GM19351 (cell line): Measurements from ENCODE around the gene PCDHGA10.
"Not testable (repeated sequence)": the region's sequence is repeated elsewhere in the genome, so short reads cannot be mapped to it uniquely, and the experiment has no call there.

ENCODE experiments used
- ATAC-seq: cut with Tn5 transposase; IDR thresholded peaks from one replicate; pipeline ENCODE4 v1.9.1; 2021; ENCODE audit warnings: mild to moderate bottlenecking, moderate library complexity; ENCODE audit not compliant: unreplicated experiment

Gene PCDHGA10

GRCh38 chr5:141420855-141421488 lies 8.2 kb downstream of the PCDHGA10 start, which contains the start of gene PCDHGA11:
Gene PCDHGA11, plus strand, starts transcription at chr5:141421051. Its CDS starts 177 bp downstream, at chr5:141421228.
- peak; percentile 43 for ATAC-seq

GRCh38 chr5:141421489-141421855 lies 8.7 kb downstream of the PCDHGA10 start:
- ATAC-seq, result no peak

DNA sequence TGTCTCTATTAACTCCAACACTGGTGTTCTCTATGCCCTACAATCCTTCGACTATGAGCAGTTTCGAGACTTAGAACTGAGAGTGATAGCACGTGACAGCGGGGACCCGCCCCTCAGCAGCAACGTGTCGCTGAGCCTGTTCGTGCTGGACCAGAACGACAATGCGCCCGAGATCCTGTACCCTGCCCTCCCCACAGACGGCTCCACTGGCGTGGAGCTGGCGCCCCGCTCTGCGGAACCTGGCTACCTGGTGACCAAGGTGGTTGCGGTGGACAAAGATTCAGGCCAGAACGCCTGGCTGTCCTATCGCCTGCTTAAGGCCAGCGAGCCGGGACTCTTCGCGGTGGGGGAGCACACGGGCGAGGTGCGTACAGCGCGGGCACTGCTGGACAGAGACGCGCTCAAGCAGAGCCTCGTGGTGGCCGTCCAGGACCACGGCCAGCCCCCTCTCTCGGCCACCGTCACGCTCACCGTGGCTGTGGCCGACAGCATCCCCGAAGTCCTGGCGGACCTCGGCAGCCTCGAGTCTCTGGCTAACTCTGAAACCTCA lies 10.0 kb downstream of the PCDHGA10 start:
- ATAC-seq, result no peak

- no peak for ATAC-seq
Measured at GRCh38 chr5:141427783-141428426, 15.1 kb downstream of the PCDHGA10 start.

- ATAC-seq, result peak; percentile 84
Measured at GRCh38 chr5:141430332-141431113, 17.7 kb downstream of the PCDHGA10 start, which contains the start of gene PCDHGA12. Gene PCDHGA12, plus strand, starts transcription at chr5:141430507. Its CDS starts 253 bp downstream, at chr5:141430760.

DNA sequence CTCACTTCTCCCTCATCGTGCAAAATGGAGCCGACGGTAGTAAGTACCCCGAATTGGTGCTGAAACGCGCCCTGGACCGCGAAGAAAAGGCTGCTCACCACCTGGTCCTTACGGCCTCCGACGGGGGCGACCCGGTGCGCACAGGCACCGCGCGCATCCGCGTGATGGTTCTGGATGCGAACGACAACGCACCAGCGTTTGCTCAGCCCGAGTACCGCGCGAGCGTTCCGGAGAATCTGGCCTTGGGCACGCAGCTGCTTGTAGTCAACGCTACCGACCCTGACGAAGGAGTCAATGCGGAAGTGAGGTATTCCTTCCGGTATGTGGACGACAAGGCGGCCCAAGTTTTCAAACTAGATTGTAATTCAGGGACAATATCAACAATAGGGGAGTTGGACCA lies 18.5 kb downstream of the PCDHGA10 start:
- peak; percentile 52 for ATAC-seq

DNA sequence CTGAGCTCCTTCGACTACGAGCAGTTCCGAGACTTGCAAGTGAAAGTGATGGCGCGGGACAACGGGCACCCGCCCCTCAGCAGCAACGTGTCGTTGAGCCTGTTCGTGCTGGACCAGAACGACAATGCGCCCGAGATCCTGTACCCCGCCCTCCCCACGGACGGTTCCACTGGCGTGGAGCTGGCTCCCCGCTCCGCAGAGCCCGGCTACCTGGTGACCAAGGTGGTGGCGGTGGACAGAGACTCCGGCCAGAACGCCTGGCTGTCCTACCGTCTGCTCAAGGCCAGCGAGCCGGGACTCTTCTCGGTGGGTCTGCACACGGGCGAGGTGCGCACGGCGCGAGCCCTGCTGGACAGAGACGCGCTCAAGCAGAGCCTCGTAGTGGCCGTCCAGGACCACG lies 19.5 kb downstream of the PCDHGA10 start:
- ATAC-seq, result not testable (repeated sequence)

DNA sequence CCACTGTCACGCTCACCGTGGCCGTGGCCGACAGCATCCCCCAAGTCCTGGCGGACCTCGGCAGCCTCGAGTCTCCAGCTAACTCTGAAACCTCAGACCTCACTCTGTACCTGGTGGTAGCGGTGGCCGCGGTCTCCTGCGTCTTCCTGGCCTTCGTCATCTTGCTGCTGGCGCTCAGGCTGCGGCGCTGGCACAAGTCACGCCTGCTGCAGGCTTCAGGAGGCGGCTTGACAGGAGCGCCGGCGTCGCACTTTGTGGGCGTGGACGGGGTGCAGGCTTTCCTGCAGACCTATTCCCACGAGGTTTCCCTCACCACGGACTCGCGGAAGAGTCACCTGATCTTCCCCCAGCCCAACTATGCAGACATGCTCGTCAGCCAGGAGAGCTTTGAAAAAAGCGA lies 19.9 kb downstream of the PCDHGA10 start:
- not testable (repeated sequence) for ATAC-seq

- ATAC-seq, result no peak
Measured at GRCh38 chr5:141434006-141434405, 21.2 kb downstream of the PCDHGA10 start.

GRCh38 chr5:141437221-141437620 lies 24.4 kb downstream of the PCDHGA10 start:
- ATAC-seq, result no peak

GRCh38 chr5:141439411-141440141 lies 26.8 kb downstream of the PCDHGA10 start:
- ATAC-seq, result no peak

DNA sequence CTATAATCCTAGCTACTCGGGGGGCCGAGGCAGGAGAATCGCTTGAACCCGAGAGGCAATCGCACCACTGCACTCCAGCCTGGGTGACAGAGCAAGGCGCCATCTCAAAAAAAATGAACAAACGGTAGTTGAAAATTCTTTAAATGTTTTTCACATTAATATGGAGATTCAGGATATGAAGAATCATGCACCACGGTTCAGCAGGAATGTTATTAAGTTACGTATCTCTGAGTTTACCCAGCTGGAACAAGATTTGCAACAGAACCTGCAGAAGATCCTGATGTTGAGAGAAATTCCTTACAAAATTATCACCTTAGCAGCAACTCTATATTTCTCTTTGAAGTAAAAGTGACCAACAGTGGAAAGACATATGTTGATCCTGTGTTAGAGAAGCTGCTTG lies 27.6 kb downstream of the PCDHGA10 start:
- ATAC-seq, result no peak

DNA sequence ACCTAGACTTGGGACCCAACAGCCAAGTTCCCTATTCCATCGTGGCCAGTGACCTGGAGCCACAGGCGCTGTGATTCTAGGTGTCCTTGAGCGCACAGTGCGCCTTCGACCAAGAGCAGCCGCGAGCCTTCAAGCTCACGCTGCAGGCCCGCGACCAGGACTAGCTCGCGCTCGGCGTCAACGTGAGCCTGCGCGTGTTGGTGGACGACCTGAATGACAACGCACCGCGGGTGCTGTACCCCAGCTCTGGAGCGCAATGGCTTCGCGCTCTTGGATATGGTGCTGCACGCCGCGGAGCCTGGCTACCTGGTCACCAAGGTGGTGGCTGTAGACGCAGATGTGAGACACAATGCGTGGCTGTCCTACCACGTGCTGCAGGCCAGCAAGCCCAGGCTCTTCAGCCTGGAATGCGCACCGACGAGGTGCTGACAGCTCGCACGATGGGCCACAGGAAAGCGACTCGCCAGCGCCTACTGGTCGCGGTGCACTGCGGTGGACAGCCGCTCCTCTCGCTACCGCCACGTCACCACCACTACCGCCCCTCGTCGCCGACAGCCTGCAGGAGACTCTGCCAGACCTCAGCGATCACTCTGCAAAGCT lies 28.9 kb downstream of the PCDHGA10 start:
- no peak for ATAC-seq

DNA sequence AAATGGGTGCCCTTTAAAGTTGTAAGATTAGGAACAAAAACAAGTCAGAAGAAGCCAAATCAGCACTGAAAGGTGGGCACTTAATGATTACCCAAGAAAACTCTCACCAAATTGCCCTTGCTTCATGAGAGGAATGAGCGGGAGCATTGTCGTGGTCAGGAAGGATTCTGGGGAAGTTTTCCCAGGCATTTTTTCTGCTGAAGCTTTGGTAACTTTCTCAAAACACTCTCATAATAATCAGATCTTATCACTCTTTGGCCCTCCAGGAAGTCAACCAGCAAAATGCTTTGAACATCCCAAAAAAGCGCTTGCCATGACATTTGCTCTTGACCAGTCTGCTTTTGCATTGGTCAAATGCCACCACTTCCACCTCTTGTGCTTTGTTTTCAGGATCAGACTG lies 52.6 kb downstream of the PCDHGA10 start:
- no peak for ATAC-seq
